Subcutaneous abdominal adipose tissue (tissue), 5 donors: Measurements from ENCODE around the gene UBE2E2.
"Not testable (repeated sequence)": the region's sequence is repeated elsewhere in the genome, so short reads cannot be mapped to it uniquely, and the experiment has no call there.

Experiments
- H3K27ac ChIP-seq: one replicate; pipeline ENCODE4 v1.7.0; 2013; ENCODE audit warnings: low read depth, mild to moderate bottlenecking, inconsistent platforms, low read length, moderate library complexity
- H3K27me3 ChIP-seq, 5 donors: one replicate each; pipeline ENCODE4 v1.7.0; 2013; ENCODE audit warnings: low read length in 5 of 5, inconsistent platforms in 1 of 5; ENCODE audit not compliant: control insufficient read depth in 5 of 5, insufficient read depth in 4 of 5
- H3K36me3 ChIP-seq, 5 donors: one replicate each; pipeline ENCODE4 v1.7.0; 2013; ENCODE audit warnings: low read length in 5 of 5; ENCODE audit not compliant: control insufficient read depth in 5 of 5, insufficient read depth in 5 of 5
- H3K4me1 ChIP-seq, 5 donors: one replicate each; pipeline ENCODE4 v1.7.0; 2013; ENCODE audit warnings: low read length in 5 of 5, mild to moderate bottlenecking in 3 of 5, moderate library complexity in 1 of 5; ENCODE audit not compliant: control insufficient read depth in 5 of 5, insufficient read depth in 5 of 5
- H3K4me3 ChIP-seq, 5 donors: one replicate each; pipeline ENCODE4 v1.7.0; 2013; ENCODE audit warnings: low read length in 5 of 5, low read depth in 1 of 5
- H3K9ac ChIP-seq, 5 donors: one replicate each; pipeline ENCODE4 v1.7.0; 2013; ENCODE audit warnings: low read length in 5 of 5, mild to moderate bottlenecking in 4 of 5, moderate library complexity in 3 of 5
- H3K9me3 ChIP-seq, 5 donors: one replicate each; pipeline ENCODE4 v1.7.0; 2013; ENCODE audit warnings: low read length in 5 of 5; ENCODE audit not compliant: control insufficient read depth in 5 of 5
- donor health status: healthy.
- donor health status: healthy.
- donor health status: healthy.
- donor health status: healthy.
- donor health status: healthy.

Gene UBE2E2

DNA sequence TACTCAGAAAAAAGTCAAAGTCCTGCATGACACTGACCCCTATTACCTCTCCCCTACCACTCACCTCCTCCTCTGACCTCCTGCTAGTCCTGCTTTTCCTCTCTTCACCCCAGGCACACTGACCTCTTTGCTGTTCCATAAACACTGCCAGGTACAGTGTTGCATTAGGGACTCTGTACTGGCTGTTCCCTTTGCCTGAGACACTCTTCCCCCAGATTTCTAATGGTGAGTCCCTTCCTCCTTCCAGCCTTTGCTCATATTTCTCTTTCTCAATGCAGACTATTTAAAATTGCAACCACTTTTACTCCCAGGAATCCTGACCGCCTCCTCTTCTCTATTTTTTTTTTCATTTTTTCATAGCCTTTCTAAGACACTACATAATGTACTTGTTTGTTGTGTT lies 36.3 kb upstream of the UBE2E2 start:
- Histone ChIP-seq H3K27me3 (no peaks in the 10 kb centered on the region), H3K4me3 (no peak overlapping the region), H3K9ac (no peak overlapping the region), H3K9me3 (no peaks in the 10 kb centered on the region), H3K36me3 (no peaks in the 10 kb centered on the region), H3K27ac (no peak overlapping the region), H3K4me1 (peaks cover 0 to 12% (median 9%) of the 10 kb centered on the region in 5 donors)

DNA sequence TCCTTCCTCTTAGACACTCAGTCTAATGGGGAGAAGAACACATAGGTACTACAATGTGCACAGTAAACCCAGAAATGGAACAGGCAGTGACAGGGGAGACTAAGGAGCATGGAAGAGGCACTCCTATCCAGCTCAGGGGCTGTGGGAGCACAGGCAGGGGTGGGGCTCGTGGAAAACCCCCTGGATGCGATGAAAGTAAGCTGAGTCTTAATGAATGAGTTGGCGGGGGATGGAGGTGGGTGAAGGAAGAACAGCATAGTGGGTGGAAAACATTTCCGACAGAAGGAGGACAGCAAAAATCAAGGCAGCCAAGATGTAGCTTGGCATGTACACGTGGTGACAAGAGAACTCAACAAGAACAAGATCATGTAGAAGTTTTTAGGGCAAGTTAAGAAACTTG lies 33.6 kb upstream of the UBE2E2 start:
- Histone ChIP-seq H3K27me3 (no peaks in the 10 kb centered on the region), H3K9ac (no peak overlapping the region), H3K36me3 (no peaks in the 10 kb centered on the region), H3K4me1 (peaks cover 0 to 12% (median 9%) of the 10 kb centered on the region in 5 donors), H3K9me3 (no peaks in the 10 kb centered on the region), H3K4me3 (no peak overlapping the region), H3K27ac (no peak overlapping the region)

DNA sequence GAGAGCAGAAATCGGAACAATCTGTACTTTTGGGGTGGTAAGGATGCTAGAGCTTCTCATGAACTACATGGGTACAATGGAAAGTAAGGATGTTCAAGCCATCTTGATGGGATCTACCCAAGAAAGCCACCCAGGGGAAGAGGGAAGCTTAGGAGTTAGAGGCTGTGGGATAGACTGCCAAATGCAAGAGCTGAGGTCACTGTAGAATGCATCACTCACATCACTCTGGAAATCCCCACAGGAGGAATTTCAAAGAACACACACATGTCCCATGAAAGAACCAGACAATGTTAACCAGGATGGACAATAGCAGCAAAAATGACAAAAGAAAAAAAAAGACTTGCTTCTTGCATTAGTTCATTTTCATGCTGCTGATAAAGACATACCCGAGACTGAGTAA lies 32.8 kb upstream of the UBE2E2 start:
- H3K36me3 ChIP-seq: no peaks in the 10 kb centered on the region
- peaks cover 0 to 12% (median 9%) of the 10 kb centered on the region in 5 donors for H3K4me1 ChIP-seq
- no peaks in the 10 kb centered on the region for H3K27me3 ChIP-seq
- H3K9ac ChIP-seq: no peak overlapping the region
- no peak overlapping the region for H3K4me3 ChIP-seq
- H3K27ac ChIP-seq: no peak overlapping the region
- H3K9me3 ChIP-seq: no peaks in the 10 kb centered on the region

DNA sequence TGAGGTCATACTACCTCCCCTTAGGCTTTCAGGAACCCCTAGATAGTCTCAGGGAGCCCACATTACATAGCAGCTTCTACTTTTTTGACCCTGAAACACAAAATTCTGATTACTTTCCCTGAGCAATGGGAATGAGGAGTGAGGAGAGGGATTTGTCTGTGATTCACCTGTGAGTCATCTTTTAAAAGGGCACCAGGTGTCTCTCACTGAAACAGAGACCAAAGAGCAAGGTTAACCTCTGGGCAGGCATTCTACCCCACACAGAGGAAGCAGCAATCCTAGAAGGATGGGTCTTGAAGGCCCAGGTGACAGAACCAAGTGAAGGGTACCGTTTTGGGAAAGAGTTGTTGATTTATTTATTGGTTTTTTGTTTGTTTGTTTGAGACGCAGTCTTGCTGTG lies 31.1 kb upstream of the UBE2E2 start:
- Histone ChIP-seq H3K4me1 (peaks cover 0 to 4% (median 0%) of the 10 kb centered on the region in 5 donors), H3K36me3 (no peaks in the 10 kb centered on the region), H3K9ac (no peak overlapping the region), H3K27me3 (no peaks in the 10 kb centered on the region), H3K27ac (no peak overlapping the region), H3K9me3 (no peaks in the 10 kb centered on the region), H3K4me3 (no peak overlapping the region)

DNA sequence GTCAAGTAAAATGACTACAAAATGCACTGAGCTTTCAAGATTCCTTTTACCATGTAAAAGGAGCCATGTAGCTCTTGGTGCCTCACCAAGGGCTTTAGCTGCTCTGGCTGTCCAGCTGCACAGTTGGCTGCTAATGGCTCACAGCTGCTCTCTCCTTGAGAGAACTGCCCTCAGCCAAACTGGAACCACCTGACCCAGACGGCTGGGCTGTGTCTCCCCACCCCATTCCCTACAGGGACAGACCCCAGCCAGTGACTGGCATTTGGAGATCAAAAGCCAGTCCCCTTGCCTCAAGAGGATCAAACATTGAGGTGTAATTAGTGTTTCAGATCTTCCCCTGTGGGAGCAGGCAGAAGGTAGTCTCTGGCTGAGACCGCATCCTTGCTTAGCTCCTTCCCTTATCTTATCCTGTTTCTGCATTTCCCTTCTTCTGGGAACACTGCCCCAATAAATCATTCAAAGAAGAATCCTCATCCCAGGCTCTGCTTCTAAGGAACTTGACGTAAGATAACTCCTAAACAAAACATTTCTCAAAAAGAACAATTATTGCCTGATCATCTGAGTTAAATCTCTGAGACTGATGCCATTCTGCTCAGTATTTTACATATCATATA lies 28.6 kb upstream of the UBE2E2 start:
- H3K4me1 ChIP-seq: no peaks in the 10 kb centered on the region
- no peaks in the 10 kb centered on the region for H3K36me3 ChIP-seq
- no peak overlapping the region for H3K27ac ChIP-seq
- H3K9ac ChIP-seq: no peak overlapping the region
- no peaks in the 10 kb centered on the region for H3K9me3 ChIP-seq
- no peak overlapping the region for H3K4me3 ChIP-seq
- H3K27me3 ChIP-seq: no peaks in the 10 kb centered on the region

DNA sequence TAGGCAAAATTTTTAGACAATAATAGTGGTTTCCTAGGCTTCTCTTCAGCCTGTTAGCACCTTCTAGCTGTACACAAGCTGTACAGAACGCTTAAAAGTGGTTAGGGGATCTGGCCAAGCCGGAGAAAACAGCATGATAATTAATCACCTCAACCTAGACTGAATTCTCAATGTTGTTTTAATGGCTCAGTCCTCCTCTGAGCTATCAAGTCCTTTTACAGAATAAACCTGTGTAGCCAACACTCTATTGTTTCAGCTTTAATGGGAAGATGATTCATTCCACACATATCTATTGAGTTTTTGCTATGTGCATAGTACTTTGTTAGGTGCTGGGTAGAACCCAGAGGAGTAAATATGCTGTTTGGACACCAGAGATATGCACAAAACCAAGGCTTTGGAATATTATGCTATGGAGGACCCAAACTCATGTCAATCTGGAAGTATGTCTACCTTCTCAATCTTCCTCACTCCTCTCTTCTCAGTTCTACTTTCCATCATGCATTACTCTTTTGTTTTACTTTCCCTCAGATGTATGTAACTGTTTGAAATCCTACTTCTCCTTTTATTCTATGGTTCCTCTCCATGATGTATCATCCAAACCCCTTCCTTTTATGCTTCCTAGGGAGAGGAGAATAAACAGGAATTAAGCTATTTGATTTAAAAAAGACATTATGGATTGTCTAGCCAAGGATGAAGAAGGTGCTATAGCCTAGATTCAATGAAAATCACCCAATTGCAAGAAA lies 27.6 kb upstream of the UBE2E2 start:
- no peaks in the 10 kb centered on the region for H3K9me3 ChIP-seq
- H3K9ac ChIP-seq: no peak overlapping the region
- no peak overlapping the region for H3K4me3 ChIP-seq
- no peaks in the 10 kb centered on the region for H3K27me3 ChIP-seq
- no peaks in the 10 kb centered on the region for H3K4me1 ChIP-seq
- H3K27ac ChIP-seq: no peak overlapping the region
- no peaks in the 10 kb centered on the region for H3K36me3 ChIP-seq

DNA sequence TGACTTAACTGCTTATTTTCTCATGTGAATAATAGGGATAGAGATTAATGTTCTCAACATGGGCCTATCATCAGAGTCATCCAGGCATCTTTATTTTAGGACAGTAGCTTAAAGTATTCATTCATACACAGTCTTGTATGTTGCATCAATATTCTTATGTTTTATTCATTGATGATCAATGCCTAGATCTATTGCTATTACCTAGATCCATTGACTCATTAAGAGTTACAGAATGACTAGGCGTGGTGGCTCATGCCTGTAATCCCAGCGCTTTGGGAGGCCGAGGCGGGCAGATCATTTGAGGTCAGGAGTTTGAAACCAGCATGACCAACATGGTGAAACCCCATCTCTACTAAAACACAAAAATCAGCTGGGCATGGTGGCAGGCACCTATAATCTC lies 26.3 kb upstream of the UBE2E2 start:
- H3K4me3 ChIP-seq, H3K9me3 ChIP-seq, H3K27ac ChIP-seq, H3K36me3 ChIP-seq, H3K4me1 ChIP-seq, H3K9ac ChIP-seq, H3K27me3 ChIP-seq: not testable (repeated sequence)

DNA sequence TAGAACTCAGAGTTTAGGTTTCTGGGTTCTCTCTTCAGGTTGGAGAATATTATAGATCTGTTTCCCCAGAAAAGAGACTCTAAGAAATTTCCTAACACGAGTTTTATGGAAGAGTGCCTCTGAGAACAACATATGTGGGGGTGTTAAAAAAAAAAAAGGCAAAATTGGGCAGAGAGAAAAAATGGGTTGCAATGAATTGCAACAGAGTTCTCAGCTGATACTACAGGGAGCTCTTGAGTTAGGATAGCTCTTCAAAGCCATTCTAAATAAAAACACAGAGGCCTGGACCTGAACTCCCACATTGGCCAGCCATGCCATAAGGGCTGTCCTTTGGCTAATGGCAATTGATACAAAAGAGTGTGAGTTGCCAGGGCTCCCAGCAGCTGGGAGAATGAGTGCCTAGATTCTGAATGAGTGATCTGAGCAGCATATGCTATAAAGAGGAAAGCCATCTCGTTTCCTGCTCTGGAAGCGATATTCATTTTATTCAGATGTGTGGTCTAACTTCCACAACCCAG lies 20.1 kb upstream of the UBE2E2 start:
- Histone ChIP-seq H3K9ac (no peak overlapping the region), H3K27me3 (no peaks in the 10 kb centered on the region), H3K9me3 (no peaks in the 10 kb centered on the region), H3K36me3 (no peaks in the 10 kb centered on the region), H3K27ac (no peak overlapping the region), H3K4me3 (no peak overlapping the region), H3K4me1 (peaks cover 0 to 7% (median 0%) of the 10 kb centered on the region in 5 donors)

DNA sequence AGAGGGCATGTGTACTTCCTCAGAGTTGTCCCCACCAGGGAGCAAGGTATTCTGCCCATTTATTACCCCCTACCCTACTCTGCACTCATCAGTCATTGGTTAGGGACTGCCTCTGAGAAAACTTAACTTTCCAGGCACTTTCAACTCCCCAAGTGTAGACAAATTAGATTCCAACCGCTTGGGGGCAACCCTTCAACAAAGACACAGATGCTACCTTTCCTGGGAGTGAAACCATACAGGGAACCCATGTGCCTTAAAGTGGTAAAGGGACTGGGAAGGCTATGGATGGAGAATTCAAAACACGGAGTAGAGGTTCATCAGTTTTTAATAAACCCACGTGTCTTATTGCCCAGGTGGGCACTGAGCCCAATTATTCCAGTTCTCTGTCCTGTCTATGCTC lies 19.4 kb upstream of the UBE2E2 start:
- Histone ChIP-seq H3K27ac (no peak overlapping the region), H3K4me1 (peaks cover 0 to 7% (median under 1%) of the 10 kb centered on the region in 5 donors), H3K36me3 (no peaks in the 10 kb centered on the region), H3K9ac (no peak overlapping the region), H3K9me3 (no peaks in the 10 kb centered on the region), H3K27me3 (no peaks in the 10 kb centered on the region), H3K4me3 (no peak overlapping the region)

DNA sequence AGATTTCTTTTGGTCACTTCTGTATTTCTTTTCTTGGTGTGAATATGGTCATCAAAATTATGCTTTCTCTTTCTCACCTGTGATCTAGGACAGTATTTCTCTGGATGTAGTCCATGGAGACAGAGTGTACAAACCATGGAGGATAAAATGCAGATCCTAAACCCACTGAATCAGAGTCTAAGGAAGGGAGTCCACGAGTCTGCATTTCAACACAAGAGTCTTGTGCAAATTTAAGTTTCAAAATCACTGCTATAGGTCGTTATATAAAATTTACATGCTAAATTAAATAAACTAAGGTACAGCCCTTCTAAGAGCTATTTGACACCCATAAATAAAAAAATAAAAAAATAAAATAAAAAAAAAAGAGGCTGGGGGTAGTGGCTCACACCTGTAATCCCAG lies 17.3 kb upstream of the UBE2E2 start:
- peaks cover 0 to 8% (median 4%) of the 10 kb centered on the region in 5 donors for H3K4me1 ChIP-seq
- H3K9ac ChIP-seq: no peak overlapping the region
- H3K27me3 ChIP-seq: no peaks in the 10 kb centered on the region
- H3K27ac ChIP-seq: no peak overlapping the region
- H3K9me3 ChIP-seq: no peaks in the 10 kb centered on the region
- no peaks in the 10 kb centered on the region for H3K36me3 ChIP-seq
- no peak overlapping the region for H3K4me3 ChIP-seq
